Measurements from ENCODE around the gene INPP5J.

Gene INPP5J

DNA sequence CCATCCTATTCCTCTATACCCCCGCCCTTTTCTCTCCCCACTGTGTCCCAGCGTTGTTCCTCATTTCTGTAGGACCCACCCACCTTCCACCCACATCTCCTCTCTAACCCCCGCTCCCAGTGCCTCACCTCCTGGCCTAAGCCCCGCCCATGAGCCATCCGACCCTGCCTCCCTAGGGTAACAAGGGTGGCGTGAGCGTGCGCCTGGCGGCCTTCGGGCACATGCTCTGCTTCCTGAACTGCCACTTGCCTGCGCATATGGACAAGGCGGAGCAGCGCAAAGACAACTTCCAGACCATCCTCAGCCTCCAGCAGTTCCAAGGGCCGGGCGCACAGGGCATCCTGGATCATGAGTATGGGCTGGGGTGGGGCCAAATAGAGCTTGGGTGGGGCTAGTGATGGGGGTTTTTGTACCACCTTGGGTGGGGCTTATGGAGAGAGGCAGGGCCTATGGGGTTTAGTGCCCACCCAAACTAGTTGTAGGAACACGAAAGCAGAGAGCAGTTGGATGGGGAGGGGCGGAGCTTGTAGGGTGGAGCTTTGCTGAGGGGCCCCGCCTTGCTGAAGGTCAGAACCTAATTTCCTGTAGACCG lies 4.5 kb downstream of the INPP5J start:
- DNase-seq (ENCODE audit: low read depth), result no peak
- no peak overlapping the region for H3K4me3 ChIP-seq (ENCODE audit: low read depth, low read length)
- TF ChIP-seq, protein P1, sequence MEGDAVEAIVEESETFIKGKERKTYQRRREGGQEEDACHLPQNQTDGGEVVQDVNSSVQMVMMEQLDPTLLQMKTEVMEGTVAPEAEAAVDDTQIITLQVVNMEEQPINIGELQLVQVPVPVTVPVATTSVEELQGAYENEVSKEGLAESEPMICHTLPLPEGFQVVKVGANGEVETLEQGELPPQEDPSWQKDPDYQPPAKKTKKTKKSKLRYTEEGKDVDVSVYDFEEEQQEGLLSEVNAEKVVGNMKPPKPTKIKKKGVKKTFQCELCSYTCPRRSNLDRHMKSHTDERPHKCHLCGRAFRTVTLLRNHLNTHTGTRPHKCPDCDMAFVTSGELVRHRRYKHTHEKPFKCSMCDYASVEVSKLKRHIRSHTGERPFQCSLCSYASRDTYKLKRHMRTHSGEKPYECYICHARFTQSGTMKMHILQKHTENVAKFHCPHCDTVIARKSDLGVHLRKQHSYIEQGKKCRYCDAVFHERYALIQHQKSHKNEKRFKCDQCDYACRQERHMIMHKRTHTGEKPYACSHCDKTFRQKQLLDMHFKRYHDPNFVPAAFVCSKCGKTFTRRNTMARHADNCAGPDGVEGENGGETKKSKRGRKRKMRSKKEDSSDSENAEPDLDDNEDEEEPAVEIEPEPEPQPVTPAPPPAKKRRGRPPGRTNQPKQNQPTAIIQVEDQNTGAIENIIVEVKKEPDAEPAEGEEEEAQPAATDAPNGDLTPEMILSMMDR (IDR thresholded peaks at IDR 0.05; ENCODE audit: low read depth, low read length, missing control alignments), result no peak

DNA sequence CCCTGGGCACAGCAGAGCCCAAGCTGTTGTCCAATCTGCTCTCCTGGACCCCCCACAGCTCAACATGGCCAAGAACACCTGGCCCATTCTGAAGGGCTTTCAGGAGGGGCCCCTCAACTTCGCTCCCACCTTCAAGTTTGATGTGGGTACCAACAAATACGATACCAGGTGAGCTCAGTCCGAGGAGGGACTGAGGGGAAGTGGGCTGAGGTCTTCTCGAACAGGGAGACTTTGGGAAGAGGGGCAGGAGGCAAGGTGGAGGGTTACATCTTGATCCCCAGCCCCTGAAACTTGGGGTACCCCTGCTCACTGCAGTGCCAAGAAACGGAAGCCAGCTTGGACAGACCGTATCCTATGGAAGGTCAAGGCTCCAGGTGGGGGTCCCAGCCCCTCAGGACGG lies 5.4 kb downstream of the INPP5J start:
- no peak for DNase-seq (ENCODE audit: low read depth)
- TF ChIP-seq, protein P1 (IDR thresholded peaks at IDR 0.05; ENCODE audit: low read depth, low read length, missing control alignments), result no peak
- no peak overlapping the region for H3K4me3 ChIP-seq (ENCODE audit: low read depth, low read length)

- no peak for DNase-seq (ENCODE audit: low read depth)
- TF ChIP-seq, protein P1 (IDR thresholded peaks at IDR 0.05; ENCODE audit: low read depth, low read length, missing control alignments), result no peak
- H3K4me3 ChIP-seq (ENCODE audit: low read depth, low read length), result no peak overlapping the region
Measured at GRCh38 chr22:31130873-31131272, 8.1 kb downstream of the INPP5J start.

DNA sequence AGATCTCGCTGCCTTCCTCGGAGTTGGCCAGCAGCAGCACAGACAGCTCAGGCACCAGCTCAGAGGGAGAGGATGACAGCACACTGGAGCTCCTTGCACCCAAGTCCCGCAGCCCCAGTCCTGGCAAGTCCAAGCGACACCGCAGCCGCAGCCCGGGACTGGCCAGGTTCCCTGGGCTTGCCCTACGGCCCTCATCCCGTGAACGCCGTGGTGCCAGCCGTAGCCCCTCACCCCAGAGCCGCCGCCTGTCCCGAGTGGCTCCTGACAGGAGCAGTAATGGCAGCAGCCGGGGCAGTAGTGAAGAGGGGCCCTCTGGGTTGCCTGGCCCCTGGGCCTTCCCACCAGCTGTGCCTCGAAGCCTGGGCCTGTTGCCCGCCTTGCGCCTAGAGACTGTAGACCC lies 11.1 kb downstream of the INPP5J start:
- no peak for DNase-seq (ENCODE audit: low read depth)
- no peak overlapping the region for H3K4me3 ChIP-seq (ENCODE audit: low read depth, low read length)
- TF ChIP-seq, protein P1 (IDR thresholded peaks at IDR 0.05; ENCODE audit: low read depth, low read length, missing control alignments), result no peak

GRCh38 chr22:31134688-31135087 lies 11.9 kb downstream of the INPP5J start:
- TF ChIP-seq, protein P1 (IDR thresholded peaks at IDR 0.05; ENCODE audit: low read depth, low read length, missing control alignments), result no peak
- H3K4me3 ChIP-seq (ENCODE audit: low read depth, low read length), result no peak overlapping the region
- DNase-seq (ENCODE audit: low read depth), result no peak

DNA sequence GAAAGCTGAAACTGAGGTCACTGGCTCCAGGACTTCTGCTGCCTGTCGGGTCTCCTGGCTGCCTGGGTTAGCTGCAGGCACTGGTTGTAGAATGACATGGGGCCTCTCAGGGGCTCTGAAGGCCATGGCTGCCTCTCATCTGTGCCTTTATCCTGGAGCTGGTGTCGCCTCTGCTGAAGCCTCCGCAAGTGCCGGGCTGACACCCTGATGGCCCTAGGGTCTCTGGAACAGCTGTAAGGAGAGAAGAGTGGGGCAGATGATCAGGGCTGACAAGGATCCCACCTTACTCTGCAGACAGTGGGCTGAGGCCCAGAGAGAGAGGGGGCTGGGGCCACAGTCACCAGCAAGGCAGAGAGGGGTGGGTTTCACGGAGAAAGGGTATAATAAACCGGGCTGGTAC lies 12.9 kb downstream of the INPP5J start:
- TF ChIP-seq, protein P1 (IDR thresholded peaks at IDR 0.05; ENCODE audit: low read depth, low read length, missing control alignments), result no peak
- DNase-seq (ENCODE audit: low read depth), result no peak

GRCh38 chr22:31136155-31136554 lies 13.4 kb downstream of the INPP5J start:
- no peak for DNase-seq (ENCODE audit: low read depth)
- TF ChIP-seq, protein P1 (IDR thresholded peaks at IDR 0.05; ENCODE audit: low read depth, low read length, missing control alignments), result no peak
- no peak overlapping the region for H3K4me3 ChIP-seq (ENCODE audit: low read depth, low read length)

More for the DNA sequence above, 12.9 kb downstream of the INPP5J start:
- H3K4me3 ChIP-seq (ENCODE audit: low read depth, low read length), result no peak overlapping the region
